Heart right ventricle (tissue), 16 donors: ENCODE results near the gene TSEN54. TPM values are rescaled to one million over a fixed set of nuclear protein-coding genes. Genes with fewer than 3 reads are reported as not detected.

Experiments
- ATAC-seq, 8 donors: fragments of 200-7000 bp; cut with Tn5 transposase; one replicate each; pipeline ENCODE4 v1.9.1; 2020; ENCODE audit warnings: mild to moderate bottlenecking in 8 of 8, moderate library complexity in 8 of 8, moderate number of reproducible peaks in 1 of 8
- DNase-seq, 2 donors: peaks; one replicate each; pipeline ENCODE4 v3.0.0-alpha.2; 2020
- H3K27ac ChIP-seq, 10 donors: fragments of 200-600 bp; sonication (generic) in 2 of 10; one replicate each; pipeline versions ENCODE4 v1.5.0 to v1.8.0; 2020 to 2022; ENCODE audit warnings: mild to moderate bottlenecking in 3 of 10
- H3K27me3 ChIP-seq, 7 donors: fragments of 200-600 bp; one replicate each; pipeline ENCODE4 v1.8.0; 2021 to 2022; ENCODE audit warnings: mild to moderate bottlenecking in 2 of 7
- H3K36me3 ChIP-seq, 9 donors: fragments of 200-600 bp; sonication (generic) in 1 of 9; one replicate each; pipeline versions ENCODE4 v1.5.0 to v1.8.0; 2020 to 2022; ENCODE audit warnings: mild to moderate bottlenecking in 2 of 9
- H3K4me1 ChIP-seq, 9 donors: fragments of 200-600 bp; sonication (generic) in 1 of 9; one replicate each; pipeline versions ENCODE4 v1.5.0 to v1.8.0; 2020 to 2022; ENCODE audit warnings: mild to moderate bottlenecking in 4 of 9
- H3K4me3 ChIP-seq, 10 donors: fragments of 200-600 bp; sonication (generic) in 2 of 10; one replicate each; pipeline versions ENCODE4 v1.5.0 to v1.8.0; 2020 to 2022; ENCODE audit warnings: mild to moderate bottlenecking in 7 of 10, moderate library complexity in 2 of 10
- H3K9me3 ChIP-seq, 11 donors: fragments of 200-600 bp in 10 of 11; sonication (generic) in 2 of 11; one replicate each; pipeline versions ENCODE4 v1.5.0 to v1.8.0; 2013 to 2022; ENCODE audit warnings: mild to moderate bottlenecking in 2 of 11, control low read depth in 1 of 11, moderate library complexity in 1 of 11
- CTCF ChIP-seq, 9 donors: fragments of 200-600 bp; sonication (generic) in 2 of 9; IDR thresholded peaks; one replicate each; pipeline versions ENCODE4 v1.5.0 to v1.8.0; 2021 to 2022; ENCODE audit warnings: antibody characterized with exemption in 9 of 9, mild to moderate bottlenecking in 5 of 9, moderate library complexity in 1 of 9
- WGBS, 2 donors: extraction: QIAGEN DNeasy Blood & Tissue Kit; methylation state at CpG; one replicate each; pipeline ENCODE4 v1.1.7; 2013; ENCODE audit warnings: inconsistent platforms in 1 of 2; 5-methylcytosine and 5-hydroxymethylcytosine counted together
- intact Hi-C, 10 donors: fragments of 100-400 bp; cut with DNase I; formaldehyde crosslinking; loops; one replicate each; pipeline versions ENCODE4 v1.11.1 to v1.14.2; 2022
- polyA plus RNA-seq, 2 donors: library from polyadenylated mRNA; stranded (reverse); fragments of 200-250 nt; gene quantifications; one replicate each; pipeline ENCODE4 v1.2.3, GENCODE V29; 2013
- total RNA-seq, 10 donors: library from RNA; stranded (reverse); fragmentation: NEBNext Ultra II Directional in 3 of 10; extraction: Animal tissue kit (Norgen Biotek cat#: 25700) in 3 of 10; gene quantifications; one replicate each; pipeline versions ENCODE4 v1.2.1 to v1.2.4, GENCODE V29; 2021 to 2023
- donor health status: Arrhythmogenic right ventricular cardiomyopathy.
- donor health status: ischemic (EF 13 %, LVEDD 7.1; RV severe dilation, severe dysfunction).
- donor health status: healthy with polysubstance abuse.
- donor health status: DM: no; HTN: yes; CAD: no.
- donor health status: DM: no; HTN: no; CAD: no.
- donor health status: ischemic (EF 25% LVEDD 6.9; RV normal size, moderate dysfunction).
- donor health status: ischemic (EF 25% LVEDD 5.7; RV mildly dilated, moderate dysfunction).
- donor health status: healthy.
- donor health status: DM: yes; HTN: yes; CAD: no.
- donor health status: Ischemic cardiomyopathy.
- donor health status: ischemic (EF 35%, LVEDD 5.7; RV mildly dilated, moderate dysfunction).
- donor health status: nonischemic (EF 11% LVEDD 7.7; RV severe dilation, severe dysfunction).
- donor health status: DM: yes; HTN: yes; CAD: no.
- donor health status: PGD.
- donor health status: ischemic (EF 29% LVEDD 5.4; RV normal size, mild dysfunction).
- donor health status: nonischemic (EF 23%, LVEDD 6.1; RV moderate dilation, normal function).

TSEN54 gene
- total and polyA plus RNA-seq, 12 donors: 4.2 to 18.1 (median 6.7) TPM

DNA sequence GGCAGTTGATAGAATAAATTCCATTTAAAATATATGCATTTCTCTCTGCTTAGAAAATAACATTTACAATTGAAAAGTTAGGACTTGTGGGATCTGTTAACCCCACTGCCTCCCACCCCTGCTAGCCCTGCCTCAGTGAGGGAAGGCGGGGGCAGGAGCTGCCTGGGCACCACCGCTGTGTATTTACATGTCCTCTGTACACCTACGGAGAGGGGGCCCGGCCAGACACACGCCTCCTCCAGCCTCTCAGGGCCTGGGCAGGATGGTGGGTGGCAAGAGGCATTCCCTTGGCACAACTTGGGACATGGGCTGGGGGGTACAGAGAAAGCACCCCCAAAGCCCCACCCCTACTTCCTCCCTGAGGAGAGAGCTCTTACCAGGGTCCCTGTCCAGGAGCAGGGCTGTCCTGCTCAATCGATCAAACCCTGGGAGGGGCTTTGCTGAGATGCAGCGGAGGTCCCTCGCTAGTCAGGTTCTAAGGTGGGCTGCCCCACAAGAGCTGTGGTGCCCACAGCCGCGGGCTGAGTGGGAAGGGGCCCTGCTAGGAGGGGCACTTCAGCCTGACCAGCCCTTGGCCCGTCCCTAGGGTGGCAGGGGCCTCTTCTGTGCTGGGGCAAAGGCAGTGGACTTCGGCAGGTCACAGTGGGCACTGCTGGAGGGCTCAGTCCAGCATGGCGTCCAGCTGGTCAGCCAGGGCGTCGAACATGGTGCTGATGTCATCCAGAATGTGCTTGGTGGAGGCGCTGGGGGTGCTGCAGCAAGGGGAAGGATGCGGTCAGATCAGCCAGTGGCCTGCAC, 15.7 kb upstream of the TSEN54 start:
- 86 to 87% methylated on average over 17 of the region's 17 CpGs for WGBS, 2 donors
- H3K27me3 ChIP-seq: no peaks in the 10 kb centered on the region
- H3K36me3 ChIP-seq: peaks cover 0 to 98% (median 19%) of the 10 kb centered on the region in 9 donors
- no peak overlapping the region for H3K4me3 ChIP-seq
- peak overlapping the region in 9 of 10 donors; percentile 1 to 77 (median 57) for H3K27ac ChIP-seq
- H3K4me1 ChIP-seq: peaks cover 11 to 50% (median 33%) of the 10 kb centered on the region in 9 donors
- no peak for TF ChIP-seq CTCF (IDR thresholded peaks at IDR 0.05)
- ATAC-seq (no peak), DNase-seq (peak in 1 of 2 donors; percentile 13)
- intact Hi-C loops: no loop called here
- no peaks in the 10 kb centered on the region for H3K9me3 ChIP-seq

- 63 to 64% methylated on average over 21 of the region's 21 CpGs for WGBS, 2 donors
- peak in 7 of 8 donors; percentile 8 to 67 (median 36) for ATAC-seq
- Histone ChIP-seq H3K27me3 (no peaks in the 10 kb centered on the region), H3K4me3 (no peak overlapping the region), H3K4me1 (peaks cover 11 to 50% (median 33%) of the 10 kb centered on the region in 9 donors), H3K36me3 (peaks cover 0 to 98% (median 12%) of the 10 kb centered on the region in 9 donors), H3K9me3 (no peaks in the 10 kb centered on the region), H3K27ac (peak overlapping the region in 8 of 10 donors; percentile 26 to 77 (median 57))
- intact Hi-C loops: no loop called here
- no peak for TF ChIP-seq CTCF (IDR thresholded peaks at IDR 0.05)
- DNase-seq: peak in 1 of 2 donors; percentile 23
Measured at GRCh38 chr17:75501378-75502071, 14.8 kb upstream of the TSEN54 start.

DNA sequence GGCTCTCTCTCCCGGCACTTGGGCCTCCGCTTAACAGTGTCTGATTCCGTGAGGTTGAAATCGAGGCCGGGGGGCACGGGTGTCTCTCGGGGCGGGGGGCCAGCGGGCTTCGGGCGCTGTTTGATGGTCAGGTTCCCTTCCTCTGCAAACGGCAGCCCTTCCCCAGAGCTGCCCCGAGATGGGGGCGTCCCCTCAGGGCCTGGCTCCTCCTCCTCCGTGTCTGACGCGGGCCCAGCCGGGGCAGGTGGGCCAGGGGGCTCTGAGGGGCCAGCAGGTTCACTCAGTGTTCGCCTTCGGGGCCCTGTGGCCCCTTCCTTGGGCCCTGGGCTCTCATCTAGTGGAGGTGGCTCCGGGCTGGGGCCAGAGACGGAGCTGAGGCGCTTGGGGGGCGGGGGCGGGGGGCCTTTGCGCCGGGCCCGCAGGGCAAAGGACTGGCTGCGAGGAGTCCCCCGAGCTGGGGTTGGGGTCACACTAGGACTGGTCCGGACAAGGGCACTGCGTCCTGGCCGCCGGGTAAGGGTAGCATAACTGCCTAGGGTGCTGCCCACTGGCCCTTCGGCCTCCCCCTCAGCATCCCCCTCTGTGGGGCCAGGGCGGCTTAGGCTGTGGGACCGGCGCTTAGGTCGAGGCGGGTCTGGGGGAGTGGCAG, 14.1 kb upstream of the TSEN54 start:
- Histone ChIP-seq H3K4me1 (peaks cover 11 to 50% (median 33%) of the 10 kb centered on the region in 9 donors), H3K4me3 (no peak overlapping the region), H3K27ac (peak overlapping the region in 8 of 10 donors; percentile 26 to 77 (median 57)), H3K9me3 (no peaks in the 10 kb centered on the region), H3K27me3 (no peaks in the 10 kb centered on the region), H3K36me3 (peaks cover 0 to 98% (median 15%) of the 10 kb centered on the region in 9 donors)
- 90 to 91% methylated on average over 33 to 40 of the region's 40 CpGs for WGBS, 2 donors
- DNase-seq (peak in 1 of 2 donors; percentile 17), ATAC-seq (no peak)
- intact Hi-C loops: no loop called here
- no peak for TF ChIP-seq CTCF (IDR thresholded peaks at IDR 0.05)

- Histone ChIP-seq H3K4me3 (no peak overlapping the region), H3K36me3 (peaks cover 0 to 98% (median 15%) of the 10 kb centered on the region in 9 donors), H3K9me3 (no peaks in the 10 kb centered on the region), H3K27ac (no peak overlapping the region), H3K4me1 (peaks cover 11 to 49% (median 33%) of the 10 kb centered on the region in 9 donors), H3K27me3 (no peaks in the 10 kb centered on the region)
- intact Hi-C loops: no loop called here
- WGBS, 2 donors: 92 to 93% methylated on average over 23 to 25 of the region's 25 CpGs
- ATAC-seq: no peak
- no peak for TF ChIP-seq CTCF (IDR thresholded peaks at IDR 0.05)
- DNase-seq: peak in 1 of 2 donors; percentile 16
Measured at GRCh38 chr17:75502721-75503329, 13.5 kb upstream of the TSEN54 start.
